ENCODE data around the gene STRN4.

Gene STRN4

GRCh38 chr19:46697204-46697960 is 48.9 kb downstream of the STRN4 start:
- H2AFZ ChIP-seq (ENCODE audit: low read length), result no peak overlapping the region
- H3F3A ChIP-seq (ENCODE audit: insufficient read depth, low read length), result peaks cover 2% of the 10 kb centered on the region; the same call in 1 of the 2 replicates
- H3K4me1 ChIP-seq (ENCODE audit: low read length), result no peaks in the 10 kb centered on the region
- H3K27ac ChIP-seq (ENCODE audit: low read length), result no peak overlapping the region
- H3K9me3 ChIP-seq (replicated peaks; ENCODE audit: insufficient read depth, low read length), result no peaks in the 10 kb centered on the region
- H3K9ac ChIP-seq (ENCODE audit: low read length), result no peak overlapping the region
- H3K9me2 ChIP-seq (replicated peaks; ENCODE audit: insufficient read depth, low read length), result no peaks in the 10 kb centered on the region
- TF ChIP-seq, protein P1, sequence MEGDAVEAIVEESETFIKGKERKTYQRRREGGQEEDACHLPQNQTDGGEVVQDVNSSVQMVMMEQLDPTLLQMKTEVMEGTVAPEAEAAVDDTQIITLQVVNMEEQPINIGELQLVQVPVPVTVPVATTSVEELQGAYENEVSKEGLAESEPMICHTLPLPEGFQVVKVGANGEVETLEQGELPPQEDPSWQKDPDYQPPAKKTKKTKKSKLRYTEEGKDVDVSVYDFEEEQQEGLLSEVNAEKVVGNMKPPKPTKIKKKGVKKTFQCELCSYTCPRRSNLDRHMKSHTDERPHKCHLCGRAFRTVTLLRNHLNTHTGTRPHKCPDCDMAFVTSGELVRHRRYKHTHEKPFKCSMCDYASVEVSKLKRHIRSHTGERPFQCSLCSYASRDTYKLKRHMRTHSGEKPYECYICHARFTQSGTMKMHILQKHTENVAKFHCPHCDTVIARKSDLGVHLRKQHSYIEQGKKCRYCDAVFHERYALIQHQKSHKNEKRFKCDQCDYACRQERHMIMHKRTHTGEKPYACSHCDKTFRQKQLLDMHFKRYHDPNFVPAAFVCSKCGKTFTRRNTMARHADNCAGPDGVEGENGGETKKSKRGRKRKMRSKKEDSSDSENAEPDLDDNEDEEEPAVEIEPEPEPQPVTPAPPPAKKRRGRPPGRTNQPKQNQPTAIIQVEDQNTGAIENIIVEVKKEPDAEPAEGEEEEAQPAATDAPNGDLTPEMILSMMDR (IDR thresholded peaks at IDR 0.05; ENCODE audit: low read length), result no peak
- no peak for TF ChIP-seq EZH2 (optimal IDR thresholded peaks at IDR 0.05; ENCODE audit: low read depth, low read length)
- no peak for TF ChIP-seq EZH2phosphoT487 (IDR thresholded peaks at IDR 0.05; ENCODE audit: low read length)
- no peak overlapping the region for H3K4me2 ChIP-seq (ENCODE audit: low read depth, low read length)
- DNase-seq, result no peak
- no peaks in the 10 kb centered on the region for H4K20me1 ChIP-seq (ENCODE audit: insufficient read depth, low read length)
- H3K4me3 ChIP-seq (ENCODE audit: low read length), result no peak overlapping the region
- no peaks in the 10 kb centered on the region for H3K27me3 ChIP-seq (replicated peaks; ENCODE audit: insufficient read depth, low read length)
- H3K36me3 ChIP-seq (replicated peaks; ENCODE audit: insufficient read depth, low read length), result peaks cover 36% of the 10 kb centered on the region
- peaks cover 62% of the 10 kb centered on the region for H3K79me2 ChIP-seq (ENCODE audit: low read length)

DNA sequence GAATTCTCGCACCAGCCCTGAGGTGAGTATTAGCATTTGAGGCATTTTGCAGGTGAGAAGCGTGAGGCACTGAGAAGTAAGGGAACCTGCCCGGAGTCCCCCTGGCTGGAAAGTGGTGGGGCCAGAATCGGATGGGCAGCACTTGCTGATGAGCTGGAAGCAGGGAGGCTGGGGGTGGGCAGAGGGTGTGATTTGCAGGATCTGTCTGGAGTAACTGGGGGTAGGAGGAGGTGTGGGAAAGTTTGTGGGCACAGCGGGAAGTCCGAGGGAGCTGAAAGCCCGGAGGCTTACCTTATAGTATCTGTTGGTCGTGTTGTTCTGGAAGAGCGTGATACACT is 49.4 kb downstream of the STRN4 start:
- TF ChIP-seq, protein P1 (IDR thresholded peaks at IDR 0.05; ENCODE audit: low read length), result no peak
- no peak for TF ChIP-seq EZH2phosphoT487 (IDR thresholded peaks at IDR 0.05; ENCODE audit: low read length)
- TF ChIP-seq EZH2 (optimal IDR thresholded peaks at IDR 0.05; ENCODE audit: low read depth, low read length), result no peak
- no peaks in the 10 kb centered on the region for H3K4me1 ChIP-seq (ENCODE audit: low read length)
- H3K4me3 ChIP-seq (ENCODE audit: low read length), result no peak overlapping the region
- no peak overlapping the region for H2AFZ ChIP-seq (ENCODE audit: low read length)
- peaks cover 34% of the 10 kb centered on the region for H3K36me3 ChIP-seq (replicated peaks; ENCODE audit: insufficient read depth, low read length)
- no peak for DNase-seq
- no peaks in the 10 kb centered on the region for H3K9me3 ChIP-seq (replicated peaks; ENCODE audit: insufficient read depth, low read length)
- H3K27ac ChIP-seq (ENCODE audit: low read length), result no peak overlapping the region
- H3K79me2 ChIP-seq (ENCODE audit: low read length), result peaks cover 63% of the 10 kb centered on the region
- H3K27me3 ChIP-seq (replicated peaks; ENCODE audit: insufficient read depth, low read length), result no peaks in the 10 kb centered on the region
- no peaks in the 10 kb centered on the region for H4K20me1 ChIP-seq (ENCODE audit: insufficient read depth, low read length)
- H3K9ac ChIP-seq (ENCODE audit: low read length), result no peak overlapping the region
- H3K9me2 ChIP-seq (replicated peaks; ENCODE audit: insufficient read depth, low read length), result no peaks in the 10 kb centered on the region
- no peak overlapping the region for H3K4me2 ChIP-seq (ENCODE audit: low read depth, low read length)
- peaks cover 2% of the 10 kb centered on the region; the same call in 1 of the 2 replicates for H3F3A ChIP-seq (ENCODE audit: insufficient read depth, low read length)

DNA sequence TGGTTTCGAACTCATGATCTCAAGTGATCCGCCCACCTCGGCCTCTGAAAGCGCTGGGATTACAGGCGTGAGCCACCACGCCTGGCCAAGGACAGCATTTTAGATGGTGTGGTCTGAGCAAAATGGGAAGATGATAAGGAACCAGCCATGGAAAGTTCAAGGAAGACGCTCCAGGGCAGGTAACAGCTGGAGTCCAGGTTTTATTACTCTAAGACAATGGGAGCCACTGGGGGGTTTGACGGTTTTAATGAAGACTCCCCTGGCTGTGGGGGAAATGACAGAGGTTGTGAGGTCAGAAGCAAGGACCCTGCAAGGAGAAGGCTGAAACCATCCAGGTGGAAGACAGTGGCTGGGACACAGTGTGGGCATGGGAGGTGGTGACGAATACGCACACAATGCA is 50.2 kb downstream of the STRN4 start:
- H3K4me3 ChIP-seq (ENCODE audit: low read length), result no peak overlapping the region
- no peaks in the 10 kb centered on the region for H3K27me3 ChIP-seq (replicated peaks; ENCODE audit: insufficient read depth, low read length)
- no peak overlapping the region for H3K9ac ChIP-seq (ENCODE audit: low read length)
- no peak for TF ChIP-seq EZH2phosphoT487 (IDR thresholded peaks at IDR 0.05; ENCODE audit: low read length)
- no peak for TF ChIP-seq EZH2 (optimal IDR thresholded peaks at IDR 0.05; ENCODE audit: low read depth, low read length)
- peaks cover 32% of the 10 kb centered on the region for H3K36me3 ChIP-seq (replicated peaks; ENCODE audit: insufficient read depth, low read length)
- H3K79me2 ChIP-seq (ENCODE audit: low read length), result peaks cover 62% of the 10 kb centered on the region
- H3F3A ChIP-seq (ENCODE audit: insufficient read depth, low read length), result peaks cover 2% of the 10 kb centered on the region; the same call in 1 of the 2 replicates
- H3K4me2 ChIP-seq (ENCODE audit: low read depth, low read length), result no peak overlapping the region
- H4K20me1 ChIP-seq (ENCODE audit: insufficient read depth, low read length), result no peaks in the 10 kb centered on the region
- no peak for DNase-seq
- H3K9me3 ChIP-seq (replicated peaks; ENCODE audit: insufficient read depth, low read length), result no peaks in the 10 kb centered on the region
- H3K4me1 ChIP-seq (ENCODE audit: low read length), result no peaks in the 10 kb centered on the region
- no peak overlapping the region for H2AFZ ChIP-seq (ENCODE audit: low read length)
- no peak overlapping the region for H3K27ac ChIP-seq (ENCODE audit: low read length)
- H3K9me2 ChIP-seq (replicated peaks; ENCODE audit: insufficient read depth, low read length), result no peaks in the 10 kb centered on the region

DNA sequence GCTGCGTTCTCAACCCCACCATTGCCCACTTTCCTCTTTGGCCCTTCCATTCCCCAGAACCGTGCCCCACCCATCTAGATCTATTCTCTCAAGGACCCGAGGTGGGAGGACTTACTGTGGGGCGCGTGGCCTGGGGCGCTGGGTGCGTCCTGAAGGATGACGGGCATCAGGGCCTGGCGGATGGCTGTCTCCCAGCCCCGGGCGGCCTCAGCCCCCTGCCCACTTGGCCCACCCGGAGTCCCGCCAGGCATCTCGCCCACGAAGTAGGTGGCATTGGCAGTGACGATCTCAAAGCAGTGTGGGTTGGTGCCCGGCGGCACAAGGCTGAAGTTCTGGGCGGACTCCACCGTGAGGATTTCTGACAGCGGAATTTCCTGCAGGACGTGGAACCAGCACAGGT is 52.5 kb downstream of the STRN4 start:
- Histone ChIP-seq H3K4me1 (ENCODE audit: low read length) (no peaks in the 10 kb centered on the region), H3K9me2 (replicated peaks; ENCODE audit: insufficient read depth, low read length) (no peaks in the 10 kb centered on the region), H4K20me1 (ENCODE audit: insufficient read depth, low read length) (no peaks in the 10 kb centered on the region), H3K36me3 (replicated peaks; ENCODE audit: insufficient read depth, low read length) (peaks cover 23% of the 10 kb centered on the region), H3F3A (ENCODE audit: insufficient read depth, low read length) (peaks cover 2% of the 10 kb centered on the region; the same call in 1 of the 2 replicates), H3K79me2 (ENCODE audit: low read length) (peaks cover 57% of the 10 kb centered on the region), H3K9ac (ENCODE audit: low read length) (no peak overlapping the region), H3K27ac (ENCODE audit: low read length) (no peak overlapping the region), H3K27me3 (replicated peaks; ENCODE audit: insufficient read depth, low read length) (no peaks in the 10 kb centered on the region), H3K9me3 (replicated peaks; ENCODE audit: insufficient read depth, low read length) (no peaks in the 10 kb centered on the region), H3K4me3 (ENCODE audit: low read length) (no peak overlapping the region), H2AFZ (ENCODE audit: low read length) (no peak overlapping the region), H3K4me2 (ENCODE audit: low read depth, low read length) (no peak overlapping the region)
- DNase-seq, result no peak
- no peak for TF ChIP-seq EZH2phosphoT487 (IDR thresholded peaks at IDR 0.05; ENCODE audit: low read length)
- TF ChIP-seq, protein P1 (IDR thresholded peaks at IDR 0.05; ENCODE audit: low read length), result no peak
- no peak for TF ChIP-seq EZH2 (optimal IDR thresholded peaks at IDR 0.05; ENCODE audit: low read depth, low read length)

Data from MM.1S (cell line).